ENCODE data around the gene IRF7. TPM values are rescaled to one million over a fixed set of nuclear protein-coding genes. Genes with fewer than 3 reads are reported as not detected.

IRF7 gene
- total and polyA plus RNA-seq, 2 donors (not counting 3 experiments of a cell fraction or from before 2014, with no cell fraction given) = 12.6 to 14.7 TPM

DNA sequence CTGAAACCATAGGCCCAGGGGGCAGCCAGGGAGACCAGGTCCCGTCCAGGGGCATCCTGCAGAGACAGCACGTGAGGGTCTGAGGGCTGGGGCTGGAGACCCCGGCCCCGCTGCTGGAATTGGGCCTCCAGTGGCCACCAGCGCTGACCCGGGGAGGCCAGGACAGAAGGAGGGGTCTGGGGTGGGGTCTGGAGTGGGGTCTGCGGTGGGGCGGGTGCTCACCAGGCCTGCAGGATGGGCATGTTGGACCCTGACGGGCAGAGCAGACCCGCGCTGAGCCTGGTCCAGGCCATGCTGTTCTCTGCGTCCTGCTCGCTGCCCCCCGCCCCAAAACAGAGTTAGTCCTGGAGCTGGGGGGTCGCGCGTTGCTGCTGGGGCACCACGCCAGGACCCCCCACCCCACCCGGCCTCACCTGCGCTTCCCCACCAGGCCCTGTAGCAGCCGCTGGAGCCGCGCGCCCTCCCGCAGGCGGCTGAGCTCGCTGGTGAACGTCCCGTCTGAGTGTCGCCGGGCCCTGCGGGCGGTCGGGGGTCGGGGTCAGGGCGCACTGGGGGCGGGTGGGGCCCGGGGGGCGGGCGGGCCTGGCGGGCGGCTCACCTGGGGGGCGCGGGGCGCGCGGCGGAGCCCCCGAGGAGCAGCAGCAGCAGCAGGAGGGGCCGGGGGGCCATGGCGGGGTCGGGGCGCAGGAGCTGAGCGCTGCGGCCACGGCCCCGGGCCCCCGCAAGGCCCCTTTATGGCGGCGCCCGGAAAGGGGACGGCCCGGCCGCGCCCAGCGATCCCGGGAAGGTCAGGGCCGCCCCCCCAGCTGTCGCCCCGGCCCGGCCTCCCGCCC is 10.9 kb upstream of the IRF7 start, which contains the start of gene SCT:
Gene SCT (minus strand): TSS at position 707 of the 833 bp plus-strand sequence. CDS start 38 bp downstream, at position 669.
- no peaks in the 10 kb centered on the region for H3K9me3 ChIP-seq (replicated peaks; ENCODE audit: control insufficient read depth, insufficient read depth, low read length)
- no TSS peak for BruUV-seq (replicated peaks)
- H3K9me1 ChIP-seq (replicated peaks; ENCODE audit: control insufficient read depth, extremely low read depth, insufficient read depth, low read length) = no peaks in the 10 kb centered on the region
- intact Hi-C loops (cut with micrococcal nuclease) = no loop called here
- H3K4me1 ChIP-seq (ENCODE audit: control insufficient read depth, extremely low read depth, insufficient read depth, low read length) = no peaks in the 10 kb centered on the region
- H3K4me2 ChIP-seq (ENCODE audit: insufficient read depth, low read length) = no peak within 1 kb of the TSS
- FAIRE-seq (no peak), DNase-seq (ENCODE audit: low read depth, low spot score) (no peak)
- H3K36me3 ChIP-seq (ENCODE audit: control insufficient read depth in 2 of 2, extremely low read depth in 1 of 2, insufficient read depth in 2 of 2, low read length in 2 of 2) = no peaks in the 10 kb centered on the region
- ChIA-PET CTCF (no interaction called here), POLR2A (no interaction called here)
- TF ChIP-seq POLR2A (IDR thresholded peaks at IDR 0.05; ENCODE audit: low read depth, low read length) (no peak), MYC (IDR thresholded peaks at IDR 0.05; ENCODE audit: low read depth, low read length) (no peak), FOS (IDR thresholded peaks at IDR 0.05; ENCODE audit: borderline replicate concordance, insufficient read depth, low read length) (no peak), JUN (IDR thresholded peaks at IDR 0.05; ENCODE audit: borderline replicate concordance, insufficient read depth, insufficient read length, low read depth) (no peak), GATA2 (IDR thresholded peaks at IDR 0.05; ENCODE audit: insufficient read depth, insufficient read length, low read depth, low read length) (no peak), EZH2 (IDR thresholded peaks at IDR 0.05; ENCODE audit: borderline replicate concordance, low read depth, low read length, severe bottlenecking) (no peak), POLR2AphosphoS5 (IDR thresholded peaks at IDR 0.05; ENCODE audit: insufficient read depth, low read depth, low read length) (no peak)
- TF ChIP-seq, protein P1, sequence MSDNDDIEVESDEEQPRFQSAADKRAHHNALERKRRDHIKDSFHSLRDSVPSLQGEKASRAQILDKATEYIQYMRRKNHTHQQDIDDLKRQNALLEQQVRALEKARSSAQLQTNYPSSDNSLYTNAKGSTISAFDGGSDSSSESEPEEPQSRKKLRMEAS (IDR thresholded peaks at IDR 0.05; ENCODE audit: insufficient read depth, insufficient read length) = no peak
- TF ChIP-seq, protein P2, sequence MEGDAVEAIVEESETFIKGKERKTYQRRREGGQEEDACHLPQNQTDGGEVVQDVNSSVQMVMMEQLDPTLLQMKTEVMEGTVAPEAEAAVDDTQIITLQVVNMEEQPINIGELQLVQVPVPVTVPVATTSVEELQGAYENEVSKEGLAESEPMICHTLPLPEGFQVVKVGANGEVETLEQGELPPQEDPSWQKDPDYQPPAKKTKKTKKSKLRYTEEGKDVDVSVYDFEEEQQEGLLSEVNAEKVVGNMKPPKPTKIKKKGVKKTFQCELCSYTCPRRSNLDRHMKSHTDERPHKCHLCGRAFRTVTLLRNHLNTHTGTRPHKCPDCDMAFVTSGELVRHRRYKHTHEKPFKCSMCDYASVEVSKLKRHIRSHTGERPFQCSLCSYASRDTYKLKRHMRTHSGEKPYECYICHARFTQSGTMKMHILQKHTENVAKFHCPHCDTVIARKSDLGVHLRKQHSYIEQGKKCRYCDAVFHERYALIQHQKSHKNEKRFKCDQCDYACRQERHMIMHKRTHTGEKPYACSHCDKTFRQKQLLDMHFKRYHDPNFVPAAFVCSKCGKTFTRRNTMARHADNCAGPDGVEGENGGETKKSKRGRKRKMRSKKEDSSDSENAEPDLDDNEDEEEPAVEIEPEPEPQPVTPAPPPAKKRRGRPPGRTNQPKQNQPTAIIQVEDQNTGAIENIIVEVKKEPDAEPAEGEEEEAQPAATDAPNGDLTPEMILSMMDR (IDR thresholded peaks at IDR 0.05; ENCODE audit: extremely low read depth in 1 of 2, insufficient read depth in 1 of 2, low read depth in 1 of 2, low read length in 2 of 2) = no peak
- no peaks in the 10 kb centered on the region for H3K79me2 ChIP-seq (ENCODE audit: control insufficient read depth, insufficient read depth, low read length)
- dilution Hi-C loops (cut with MboI; ENCODE audit: extremely low pct_ligation_motif_present, low sequenced_read_pairs) = no loop called here
- no peaks in the 10 kb centered on the region for H4K20me1 ChIP-seq (replicated peaks; ENCODE audit: control insufficient read depth, extremely low read depth, insufficient read depth, low read length)
- no peak within 1 kb of the TSS for H2AFZ ChIP-seq (ENCODE audit: low read depth, low read length)
- no peak within 1 kb of the TSS for H3K9ac ChIP-seq (replicated peaks; ENCODE audit: extremely low read depth, insufficient read depth, low read length)
- H3K27me3 ChIP-seq (ENCODE audit: control insufficient read depth in 2 of 2, insufficient read depth in 2 of 2, low read length in 2 of 2) = peaks cover 4 to 14% of the 10 kb centered on the region in 2 experiments
- no peak within 1 kb of the TSS for H3K27ac ChIP-seq (ENCODE audit: insufficient read depth, low read depth, low read length)
- no peak within 1 kb of the TSS for H3K4me3 ChIP-seq (replicated peaks in 1 of 3; ENCODE audit: insufficient read depth in 1 of 3, low read depth in 1 of 3, low read length in 3 of 3)
